Naive thymus-derived CD4-positive, alpha-beta T cell (primary cell): ENCODE results near the gene SMC5. TPM values are rescaled to one million over a fixed set of nuclear protein-coding genes. Genes with fewer than 3 reads are reported as not detected.

Source experiments
- ATAC-seq: fragments of 150-1000 bp; cut with Tn5 transposase; 2 replicates; pipeline ENCODE4 v1.10.0; 2021; ENCODE audit warnings: mild to moderate bottlenecking, moderate library complexity
- CTCF ChIA-PET: fragments of 350-600 bp; sonication (Branson Sonifier 250); formaldehyde crosslinking; loops from one replicate; lab custom pipeline; 2021; ENCODE audit warnings: antibody characterized with exemption; lab: Charles Lee
- POLR2A ChIA-PET: fragments of 350-600 bp; sonication (Branson Sonifier 250); formaldehyde crosslinking; loops from one replicate; lab custom pipeline; 2021; ENCODE audit warnings: antibody characterized with exemption, inconsistent platforms; lab: Charles Lee
- DNase-seq, 9 donors: peaks; one replicate each; pipeline versions ENCODE4 v3.0.0 to v3.0.0-alpha.2; 2020 to 2022; ENCODE audit warnings: mixed read lengths in 1 of 9
- H3K27ac ChIP-seq: one replicate; pipeline ENCODE4 v1.7.0; 2013; ENCODE audit warnings: mild to moderate bottlenecking, low read depth, low read length, moderate library complexity
- H3K27me3 ChIP-seq, 2 donors: one replicate each; pipeline ENCODE4 v1.7.0; 2013; ENCODE audit warnings: low read length in 2 of 2, mild to moderate bottlenecking in 2 of 2, moderate library complexity in 2 of 2; ENCODE audit not compliant: control insufficient read depth in 2 of 2, insufficient read depth in 2 of 2
- H3K36me3 ChIP-seq, 3 experiments: 1 replicate in 2 of 3; 2 replicates in 1 of 3; pipeline ENCODE4 v1.7.0; 2013; ENCODE audit warnings: low read length in 3 of 3, mild to moderate bottlenecking in 3 of 3, moderate library complexity in 1 of 3; ENCODE audit not compliant: insufficient read depth in 3 of 3, control insufficient read depth in 2 of 3
- H3K4me1 ChIP-seq, 2 donors: one replicate each; pipeline ENCODE4 v1.7.0; 2013; ENCODE audit warnings: low read length in 2 of 2, mild to moderate bottlenecking in 2 of 2, moderate library complexity in 1 of 2; ENCODE audit not compliant: control insufficient read depth in 2 of 2, insufficient read depth in 2 of 2
- H3K4me3 ChIP-seq: 2 replicates; pipeline ENCODE4 v1.7.0; 2013; ENCODE audit warnings: mild to moderate bottlenecking, low read length
- H3K9me3 ChIP-seq, 3 experiments: 1 replicate in 2 of 3; 2 replicates in 1 of 3; pipeline ENCODE4 v1.7.0; 2013; ENCODE audit warnings: low read length in 3 of 3; ENCODE audit not compliant: control insufficient read depth in 2 of 3
- H3K27ac Mint-ChIP-seq, 9 donors: one replicate each; pipeline ENCODE4 v1.8.0; 2020 to 2022; ENCODE audit warnings: mixed read lengths in 9 of 9, mild to moderate bottlenecking in 8 of 9, moderate library complexity in 5 of 9, inconsistent platforms in 2 of 9
- H3K27me3 Mint-ChIP-seq, 5 donors: one replicate each; pipeline ENCODE4 v1.8.0; 2021 to 2022; ENCODE audit warnings: mixed read lengths in 5 of 5, mild to moderate bottlenecking in 1 of 5
- H3K36me3 Mint-ChIP-seq, 5 donors: one replicate each; pipeline ENCODE4 v1.8.0; 2020 to 2022; ENCODE audit warnings: mixed read lengths in 5 of 5, mild to moderate bottlenecking in 3 of 5, inconsistent platforms in 1 of 5
- H3K4me1 Mint-ChIP-seq, 7 donors: one replicate each; pipeline ENCODE4 v1.8.0; 2020 to 2022; ENCODE audit warnings: mixed read lengths in 7 of 7, mild to moderate bottlenecking in 3 of 7, inconsistent platforms in 1 of 7
- H3K4me3 Mint-ChIP-seq, 10 donors: one replicate each; pipeline ENCODE4 v1.8.0; 2020 to 2022; ENCODE audit warnings: mild to moderate bottlenecking in 10 of 10, mixed read lengths in 10 of 10, moderate library complexity in 6 of 10, inconsistent platforms in 2 of 10
- H3K9me3 Mint-ChIP-seq, 11 donors: one replicate each; pipeline ENCODE4 v1.8.0; 2020 to 2022; ENCODE audit warnings: mixed read lengths in 11 of 11, mild to moderate bottlenecking in 4 of 11, inconsistent platforms in 1 of 11, moderate library complexity in 1 of 11
- intact Hi-C, 2 donors: fragments of 100-400 bp; cut with micrococcal nuclease; formaldehyde crosslinking; loops; one replicate each; pipeline ENCODE4 v1.15.1; 2023
- polyA plus RNA-seq, 2 donors: library from polyadenylated mRNA; unstranded; fragments of 300-500 nt; fragmentation: Illumina TruSeq; gene quantifications; one replicate each; pipeline ENCODE4 v1.2.3, GENCODE V29; 2021
- total RNA-seq, 6 experiments: library from RNA in 5 of 6; stranded (reverse) in 5 of 6; gene quantifications; 1 replicate in 5 of 6; 2 replicates in 1 of 6; pipeline ENCODE4 v1.2.3 and lab custom pipeline; 2021 to 2026

Gene SMC5
- total and polyA plus RNA-seq, 7 experiments from 2014 or later, result 15.6 to 44.6 (median 29.6) TPM

GRCh38 chr9:70283848-70284247, 25.1 kb downstream of the SMC5 start:
- Histone ChIP-seq H3K27ac (no peak overlapping the region), H3K4me1 (no peaks in the 10 kb centered on the region), H3K36me3 (peaks cover 0 to 62% (median 22%) of the 10 kb centered on the region in 3 experiments), H3K27me3 (no peaks in the 10 kb centered on the region), H3K9me3 (no peaks in the 10 kb centered on the region), H3K4me3 (no peak overlapping the region)
- no peak overlapping the region for H3K4me3 Mint-ChIP-seq
- POLR2A ChIA-PET, result interaction anchor here (1.4 kb wide), 1 partner anchor 14 kb away, joined by 3 read pairs; no protein-coding TSS in a partner anchor
- no peaks in the 10 kb centered on the region for H3K9me3 Mint-ChIP-seq
- H3K27ac Mint-ChIP-seq, result no peak overlapping the region
- intact Hi-C loops, result loop anchor here in 1 of 2 donors (5.0 kb wide), 1 partner anchor 33 kb away; no protein-coding TSS in a partner anchor
- peaks cover 22 to 69% (median 48%) of the 10 kb centered on the region in 5 donors for H3K36me3 Mint-ChIP-seq
- H3K27me3 Mint-ChIP-seq, result no peaks in the 10 kb centered on the region
- no peak for DNase-seq
- CTCF ChIA-PET, result no interaction called here
- ATAC-seq, result no peak
- H3K4me1 Mint-ChIP-seq, result peaks cover 0 to 20% (median 5%) of the 10 kb centered on the region in 7 donors

- no peak overlapping the region for H3K4me3 Mint-ChIP-seq
- H3K36me3 ChIP-seq, result peaks cover 0 to 57% (median 22%) of the 10 kb centered on the region in 3 experiments
- DNase-seq (no peak), ATAC-seq (no peak)
- no peaks in the 10 kb centered on the region for H3K4me1 ChIP-seq
- ChIA-PET CTCF (no interaction called here), POLR2A (no interaction called here)
- H3K36me3 Mint-ChIP-seq, result peaks cover 22 to 66% (median 58%) of the 10 kb centered on the region in 5 donors
- intact Hi-C loops, result no loop called here
- peaks cover 0 to 20% (median 5%) of the 10 kb centered on the region in 7 donors for H3K4me1 Mint-ChIP-seq
- peaks cover 0 to 3% (median 0%) of the 10 kb centered on the region in 11 donors for H3K9me3 Mint-ChIP-seq
- no peak overlapping the region for H3K4me3 ChIP-seq
- no peaks in the 10 kb centered on the region for H3K27me3 Mint-ChIP-seq
- no peaks in the 10 kb centered on the region for H3K9me3 ChIP-seq
- no peak overlapping the region for H3K27ac Mint-ChIP-seq
- H3K27ac ChIP-seq, result no peak overlapping the region
- H3K27me3 ChIP-seq, result no peaks in the 10 kb centered on the region
Measured at GRCh38 chr9:70285246-70285645, 26.5 kb downstream of the SMC5 start.

- CTCF ChIA-PET, result no interaction called here
- H3K9me3 ChIP-seq, result no peaks in the 10 kb centered on the region
- no peak overlapping the region for H3K4me3 Mint-ChIP-seq
- H3K4me1 ChIP-seq, result no peaks in the 10 kb centered on the region
- peaks cover 0 to 54% (median 19%) of the 10 kb centered on the region in 3 experiments for H3K36me3 ChIP-seq
- ATAC-seq, result no peak
- H3K4me3 ChIP-seq, result no peak overlapping the region
- no peaks in the 10 kb centered on the region for H3K27me3 ChIP-seq
- H3K4me1 Mint-ChIP-seq, result peaks cover 0 to 18% (median 8%) of the 10 kb centered on the region in 7 donors
- peaks cover 0 to 3% (median 0%) of the 10 kb centered on the region in 11 donors for H3K9me3 Mint-ChIP-seq
- no peak overlapping the region for H3K27ac Mint-ChIP-seq
- no peak for DNase-seq
- intact Hi-C loops, result no loop called here
- H3K27ac ChIP-seq, result no peak overlapping the region
- peaks cover 18 to 68% (median 61%) of the 10 kb centered on the region in 5 donors for H3K36me3 Mint-ChIP-seq
- POLR2A ChIA-PET, result no interaction called here
- H3K27me3 Mint-ChIP-seq, result no peaks in the 10 kb centered on the region
Measured at GRCh38 chr9:70285981-70286598, 27.3 kb downstream of the SMC5 start.

GRCh38 chr9:70290626-70291025, 31.8 kb downstream of the SMC5 start:
- H3K27me3 ChIP-seq, result no peaks in the 10 kb centered on the region
- no peaks in the 10 kb centered on the region for H3K4me1 ChIP-seq
- no peak overlapping the region for H3K4me3 ChIP-seq
- CTCF ChIA-PET, result no interaction called here
- intact Hi-C loops, result no loop called here
- peaks cover 0 to 12% (median 4%) of the 10 kb centered on the region in 11 donors for H3K9me3 Mint-ChIP-seq
- no peak overlapping the region for H3K27ac ChIP-seq
- no peak overlapping the region for H3K4me3 Mint-ChIP-seq
- no peak for ATAC-seq
- peaks cover 5 to 24% (median 12%) of the 10 kb centered on the region in 7 donors for H3K4me1 Mint-ChIP-seq
- POLR2A ChIA-PET, result no interaction called here
- DNase-seq, result no peak
- H3K9me3 ChIP-seq, result no peaks in the 10 kb centered on the region
- no peak overlapping the region for H3K27ac Mint-ChIP-seq
- peaks cover 0 to 34% (median under 1%) of the 10 kb centered on the region in 3 experiments for H3K36me3 ChIP-seq
- H3K36me3 Mint-ChIP-seq, result peaks cover 13 to 83% (median 76%) of the 10 kb centered on the region in 5 donors
- no peaks in the 10 kb centered on the region for H3K27me3 Mint-ChIP-seq

- no peak for DNase-seq
- peaks cover 0 to 33% (median 0%) of the 10 kb centered on the region in 3 experiments for H3K36me3 ChIP-seq
- peaks cover 0 to 12% (median 4%) of the 10 kb centered on the region in 11 donors for H3K9me3 Mint-ChIP-seq
- POLR2A ChIA-PET, result no interaction called here
- H3K27me3 Mint-ChIP-seq, result no peaks in the 10 kb centered on the region
- peaks cover 5 to 19% (median 12%) of the 10 kb centered on the region in 7 donors for H3K4me1 Mint-ChIP-seq
- no peak overlapping the region for H3K27ac Mint-ChIP-seq
- intact Hi-C loops, result no loop called here
- ATAC-seq, result no peak
- H3K4me3 ChIP-seq, result no peak overlapping the region
- no peak overlapping the region for H3K4me3 Mint-ChIP-seq
- H3K27ac ChIP-seq, result no peak overlapping the region
- no peaks in the 10 kb centered on the region for H3K27me3 ChIP-seq
- peaks cover 13 to 80% (median 68%) of the 10 kb centered on the region in 5 donors for H3K36me3 Mint-ChIP-seq
- CTCF ChIA-PET, result no interaction called here
- H3K4me1 ChIP-seq, result no peaks in the 10 kb centered on the region
- H3K9me3 ChIP-seq, result no peaks in the 10 kb centered on the region
Measured at GRCh38 chr9:70291446-70291845, 32.7 kb downstream of the SMC5 start.

GRCh38 chr9:70292253-70292652, 33.5 kb downstream of the SMC5 start:
- peaks cover 11 to 78% (median 66%) of the 10 kb centered on the region in 5 donors for H3K36me3 Mint-ChIP-seq
- H3K27me3 Mint-ChIP-seq, result no peaks in the 10 kb centered on the region
- H3K4me1 ChIP-seq, result no peaks in the 10 kb centered on the region
- ChIA-PET CTCF (no interaction called here), POLR2A (no interaction called here)
- H3K27me3 ChIP-seq, result no peaks in the 10 kb centered on the region
- DNase-seq (no peak), ATAC-seq (no peak)
- peaks cover 0 to 12% (median 4%) of the 10 kb centered on the region in 11 donors for H3K9me3 Mint-ChIP-seq
- no peak overlapping the region for H3K4me3 Mint-ChIP-seq
- H3K27ac Mint-ChIP-seq, result no peak overlapping the region
- intact Hi-C loops, result no loop called here
- H3K36me3 ChIP-seq, result peaks cover 0 to 31% (median 0%) of the 10 kb centered on the region in 3 experiments
- peaks cover 5 to 19% (median 12%) of the 10 kb centered on the region in 7 donors for H3K4me1 Mint-ChIP-seq
- no peaks in the 10 kb centered on the region for H3K9me3 ChIP-seq
- no peak overlapping the region for H3K4me3 ChIP-seq
- no peak overlapping the region for H3K27ac ChIP-seq
